ENCODE measurements around the gene IFITM10.
A peak's percentile ranks its signal among the peaks of the same experiment; 100 is the strongest.

IFITM10 gene

GRCh38 chr11:1763796-1764661 lies 13.6 kb upstream of the IFITM10 start, which contains the start of gene CTSD:
Gene CTSD (minus strand): TSS chr11:1763927. CDS start chr11:1763859, 68 bp downstream.
- Histone ChIP-seq H2AFZ (ENCODE audit: low read depth, low read length) (peak within 1 kb of the TSS; percentile 80), H3K36me3 (replicated peaks; ENCODE audit: low read depth, low read length) (no peaks in the 10 kb centered on the region), H3K9me3 (ENCODE audit: insufficient read depth, low read length) (no peaks in the 10 kb centered on the region), H3K4me1 (ENCODE audit: low read length) (peaks cover 19% of the 10 kb centered on the region), H3K27ac (ENCODE audit: low read length) (no peak within 1 kb of the TSS), H3K27me3 (ENCODE audit: low read depth, low read length) (no peaks in the 10 kb centered on the region), H3K4me3 (ENCODE audit: low read length) (peak within 1 kb of the TSS; percentile 99), H3K79me2 (ENCODE audit: low read length) (peaks cover 11% of the 10 kb centered on the region), H4K20me1 (ENCODE audit: insufficient read depth, low read length) (no peaks in the 10 kb centered on the region), H3K4me2 (ENCODE audit: low read length) (peak within 1 kb of the TSS; percentile 100), H3K9ac (ENCODE audit: low read length) (peak within 1 kb of the TSS; percentile 78)
- TF ChIP-seq CTCF (IDR thresholded peaks at IDR 0.05; ENCODE audit: low read depth, low read length) (peak; percentile 22), EZH2phosphoT487 (IDR thresholded peaks at IDR 0.05; ENCODE audit: low read depth) (no peak)

- Histone ChIP-seq H4K20me1 (ENCODE audit: insufficient read depth, low read length) (no peaks in the 10 kb centered on the region), H2AFZ (ENCODE audit: low read depth, low read length) (peak overlapping the region; percentile 80), H3K27me3 (ENCODE audit: low read depth, low read length) (no peaks in the 10 kb centered on the region), H3K4me3 (ENCODE audit: low read length) (peak overlapping the region; percentile 99), H3K79me2 (ENCODE audit: low read length) (peaks cover 11% of the 10 kb centered on the region), H3K27ac (ENCODE audit: low read length) (no peak overlapping the region), H3K9me3 (ENCODE audit: insufficient read depth, low read length) (no peaks in the 10 kb centered on the region), H3K9ac (ENCODE audit: low read length) (peak overlapping the region; percentile 78), H3K4me2 (ENCODE audit: low read length) (peak overlapping the region; percentile 96), H3K36me3 (replicated peaks; ENCODE audit: low read depth, low read length) (no peaks in the 10 kb centered on the region), H3K4me1 (ENCODE audit: low read length) (peaks cover 16% of the 10 kb centered on the region)
- TF ChIP-seq EZH2phosphoT487 (IDR thresholded peaks at IDR 0.05; ENCODE audit: low read depth) (no peak), CTCF (IDR thresholded peaks at IDR 0.05; ENCODE audit: low read depth, low read length) (no peak)
These were observed 13.0 kb upstream of the IFITM10 start for GRCh38 chr11:1763336-1763795.

- no peaks in the 10 kb centered on the region for H3K36me3 ChIP-seq (replicated peaks; ENCODE audit: low read depth, low read length)
These were observed 12.3 kb upstream of the IFITM10 start for GRCh38 chr11:1762537-1763302.

GRCh38 chr11:1761857-1762536 lies 11.6 kb upstream of the IFITM10 start:
- Histone ChIP-seq H3K9ac (ENCODE audit: low read length) (no peak overlapping the region), H2AFZ (ENCODE audit: low read depth, low read length) (no peak overlapping the region), H3K9me3 (ENCODE audit: insufficient read depth, low read length) (no peaks in the 10 kb centered on the region), H3K79me2 (ENCODE audit: low read length) (peaks cover 11% of the 10 kb centered on the region), H3K27ac (ENCODE audit: low read length) (no peak overlapping the region), H3K27me3 (ENCODE audit: low read depth, low read length) (no peaks in the 10 kb centered on the region), H3K4me2 (ENCODE audit: low read length) (no peak overlapping the region), H3K4me1 (ENCODE audit: low read length) (peaks cover 8% of the 10 kb centered on the region), H3K36me3 (replicated peaks; ENCODE audit: low read depth, low read length) (no peaks in the 10 kb centered on the region), H4K20me1 (ENCODE audit: insufficient read depth, low read length) (no peaks in the 10 kb centered on the region), H3K4me3 (ENCODE audit: low read length) (no peak overlapping the region)
- TF ChIP-seq EZH2phosphoT487 (IDR thresholded peaks at IDR 0.05; ENCODE audit: low read depth), result no peak
- TF ChIP-seq CTCF (IDR thresholded peaks at IDR 0.05; ENCODE audit: low read depth, low read length), result no peak

More at GRCh38 chr11:1762537-1763302, 12.3 kb upstream of the IFITM10 start:
- no peak for TF ChIP-seq EZH2phosphoT487 (IDR thresholded peaks at IDR 0.05; ENCODE audit: low read depth)
- H3K79me2 ChIP-seq (ENCODE audit: low read length), result peaks cover 11% of the 10 kb centered on the region
- peak overlapping the region; percentile 96 for H3K4me2 ChIP-seq (ENCODE audit: low read length)
- H3K4me3 ChIP-seq (ENCODE audit: low read length), result peak overlapping the region; percentile 99
- H3K27ac ChIP-seq (ENCODE audit: low read length), result no peak overlapping the region
- H2AFZ ChIP-seq (ENCODE audit: low read depth, low read length), result no peak overlapping the region
- H4K20me1 ChIP-seq (ENCODE audit: insufficient read depth, low read length), result no peaks in the 10 kb centered on the region
- H3K9ac ChIP-seq (ENCODE audit: low read length), result peak overlapping the region; percentile 78
- H3K9me3 ChIP-seq (ENCODE audit: insufficient read depth, low read length), result no peaks in the 10 kb centered on the region
- no peaks in the 10 kb centered on the region for H3K27me3 ChIP-seq (ENCODE audit: low read depth, low read length)
- peaks cover 9% of the 10 kb centered on the region for H3K4me1 ChIP-seq (ENCODE audit: low read length)

Data from OCI-LY3 (cell line).